Activated B cell treated with CpG ODN at 0.5 μM for 24 hours (primary cell): ENCODE results near the gene RSPRY1. TPM values are rescaled to one million over a fixed set of nuclear protein-coding genes. Genes with fewer than 3 reads are reported as not detected.
A peak's percentile ranks its signal among the peaks of the same experiment; 100 is the strongest.

Experiments
- ATAC-seq: fragments of 200-7000 bp; cut with Tn5 transposase; one replicate; pipeline ENCODE4 v1.10.0; 2021; ENCODE audit warnings: low read depth, mild to moderate bottlenecking, moderate library complexity
- CTCF ChIA-PET: fragments of 350-600 bp; sonication (Branson Sonifier 250); formaldehyde crosslinking; loops from one replicate; lab custom pipeline; 2021; ENCODE audit warnings: antibody characterized with exemption; lab: Charles Lee
- POLR2A ChIA-PET: fragments of 350-600 bp; sonication (Branson Sonifier 250); formaldehyde crosslinking; loops from one replicate; lab custom pipeline; 2021; ENCODE audit warnings: antibody characterized with exemption; lab: Charles Lee
- DNase-seq: peaks from one replicate; pipeline ENCODE4 v3.0.0; 2022
- H3K27ac Mint-ChIP-seq: one replicate; pipeline ENCODE4 v1.8.0; 2020; ENCODE audit warnings: mixed read lengths
- H3K27me3 Mint-ChIP-seq: one replicate; pipeline ENCODE4 v1.8.0; 2021; ENCODE audit warnings: mixed read lengths
- H3K36me3 Mint-ChIP-seq: one replicate; pipeline ENCODE4 v1.8.0; 2021; ENCODE audit warnings: low read depth, mixed read lengths
- H3K4me1 Mint-ChIP-seq: one replicate; pipeline ENCODE4 v1.8.0; 2021; ENCODE audit warnings: mixed read lengths
- H3K4me3 Mint-ChIP-seq: one replicate; pipeline ENCODE4 v1.8.0; 2020; ENCODE audit warnings: mild to moderate bottlenecking, mixed read lengths
- H3K9me3 Mint-ChIP-seq: one replicate; pipeline ENCODE4 v1.8.0; 2020; ENCODE audit warnings: mixed read lengths
- CTCF ChIP-seq: fragments of 200-600 bp; IDR thresholded peaks from one replicate; pipeline ENCODE4 v1.8.0; 2022; ENCODE audit warnings: antibody characterized with exemption, mild to moderate bottlenecking
- intact Hi-C: fragments of 100-400 bp; cut with micrococcal nuclease; formaldehyde crosslinking; loops from one replicate; pipeline ENCODE4 v1.15.1; 2024
- total RNA-seq: library from RNA; stranded (reverse); gene quantifications from 2 replicates; pipeline ENCODE4 v1.2.3, GENCODE V29; 2022

The RSPRY1 gene
- total RNA-seq, 1 donor from 2014 or later = 39.9 TPM

GRCh38 chr16:57140931-57141668 is 45.0 kb upstream of the RSPRY1 start:
- no peak for ATAC-seq
- CTCF ChIA-PET = no interaction called here
- H3K4me1 Mint-ChIP-seq = peaks cover 37% of the 10 kb centered on the region
- POLR2A ChIA-PET = interaction anchor here (0.7 kb wide), 1 partner anchor 45 kb away, joined by 3 read pairs; the partner anchor contains the start of genes PSME3IP1 and RSPRY1
- H3K4me3 Mint-ChIP-seq = no peak overlapping the region
- intact Hi-C loops = no loop called here
- no peak for TF ChIP-seq CTCF
- no peak overlapping the region for H3K27ac Mint-ChIP-seq
- H3K9me3 Mint-ChIP-seq = no peaks in the 10 kb centered on the region
- no peaks in the 10 kb centered on the region for H3K27me3 Mint-ChIP-seq
- no peak for DNase-seq
- H3K36me3 Mint-ChIP-seq = no peaks in the 10 kb centered on the region

- Mint-ChIP-seq H3K9me3 (no peaks in the 10 kb centered on the region), H3K4me1 (peaks cover 36% of the 10 kb centered on the region), H3K36me3 (no peaks in the 10 kb centered on the region), H3K27me3 (no peaks in the 10 kb centered on the region), H3K4me3 (peak overlapping the region; percentile 29), H3K27ac (peak overlapping the region; percentile 32)
- POLR2A ChIA-PET = interaction anchor here (0.6 to 1.5 kb wide), 3 partner anchors 13 to 98 kb away, joined by 3 read pairs; partner anchors contain the start of genes PSME3IP1 and RSPRY1
- DNase-seq (no peak), ATAC-seq (peak; percentile 74)
- intact Hi-C loops = no loop called here
- CTCF ChIA-PET = no interaction called here
- TF ChIP-seq CTCF = no peak
Observed at GRCh38 chr16:57141822-57142631, 44.1 kb upstream of the RSPRY1 start.

GRCh38 chr16:57143149-57143921 is 42.8 kb upstream of the RSPRY1 start:
- Mint-ChIP-seq H3K36me3 (no peaks in the 10 kb centered on the region), H3K4me1 (peaks cover 47% of the 10 kb centered on the region), H3K4me3 (no peak overlapping the region), H3K27ac (no peak overlapping the region), H3K9me3 (no peaks in the 10 kb centered on the region), H3K27me3 (no peaks in the 10 kb centered on the region)
- ChIA-PET POLR2A (interaction anchor here (1.5 kb wide), 1 partner anchor 97 kb away, joined by 3 read pairs; no protein-coding TSS in a partner anchor), CTCF (no interaction called here)
- TF ChIP-seq CTCF = no peak
- ATAC-seq (no peak), DNase-seq (no peak)
- intact Hi-C loops = no loop called here

DNA sequence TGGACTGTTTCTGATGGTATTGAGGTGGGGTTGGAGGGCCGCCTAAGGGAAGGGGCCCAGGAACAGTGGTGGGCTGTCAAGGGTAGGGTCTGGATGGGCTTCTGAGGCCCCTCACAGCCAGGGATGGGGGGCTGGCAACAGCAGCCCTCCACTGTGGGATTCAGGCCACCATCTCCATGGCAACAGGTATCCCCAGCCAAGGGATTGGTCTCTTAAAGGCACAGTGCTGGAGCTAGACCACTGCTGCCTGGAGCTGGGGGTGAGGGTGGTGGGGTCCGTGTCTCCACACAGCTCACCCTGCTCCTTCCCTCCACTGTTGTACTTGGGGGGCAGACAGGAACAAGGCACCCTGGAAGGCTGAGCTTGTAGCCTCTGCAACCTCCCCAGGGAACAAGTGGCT is 42.1 kb upstream of the RSPRY1 start:
- TF ChIP-seq CTCF = no peak
- Mint-ChIP-seq H3K4me1 (peaks cover 50% of the 10 kb centered on the region), H3K27me3 (no peaks in the 10 kb centered on the region), H3K36me3 (no peaks in the 10 kb centered on the region), H3K9me3 (no peaks in the 10 kb centered on the region), H3K4me3 (no peak overlapping the region), H3K27ac (no peak overlapping the region)
- no peak for DNase-seq
- CTCF ChIA-PET = no interaction called here
- POLR2A ChIA-PET = no interaction called here
- ATAC-seq = no peak
- intact Hi-C loops = no loop called here
